Measurements from ENCODE around the gene IRF3.

Gene IRF3

DNA sequence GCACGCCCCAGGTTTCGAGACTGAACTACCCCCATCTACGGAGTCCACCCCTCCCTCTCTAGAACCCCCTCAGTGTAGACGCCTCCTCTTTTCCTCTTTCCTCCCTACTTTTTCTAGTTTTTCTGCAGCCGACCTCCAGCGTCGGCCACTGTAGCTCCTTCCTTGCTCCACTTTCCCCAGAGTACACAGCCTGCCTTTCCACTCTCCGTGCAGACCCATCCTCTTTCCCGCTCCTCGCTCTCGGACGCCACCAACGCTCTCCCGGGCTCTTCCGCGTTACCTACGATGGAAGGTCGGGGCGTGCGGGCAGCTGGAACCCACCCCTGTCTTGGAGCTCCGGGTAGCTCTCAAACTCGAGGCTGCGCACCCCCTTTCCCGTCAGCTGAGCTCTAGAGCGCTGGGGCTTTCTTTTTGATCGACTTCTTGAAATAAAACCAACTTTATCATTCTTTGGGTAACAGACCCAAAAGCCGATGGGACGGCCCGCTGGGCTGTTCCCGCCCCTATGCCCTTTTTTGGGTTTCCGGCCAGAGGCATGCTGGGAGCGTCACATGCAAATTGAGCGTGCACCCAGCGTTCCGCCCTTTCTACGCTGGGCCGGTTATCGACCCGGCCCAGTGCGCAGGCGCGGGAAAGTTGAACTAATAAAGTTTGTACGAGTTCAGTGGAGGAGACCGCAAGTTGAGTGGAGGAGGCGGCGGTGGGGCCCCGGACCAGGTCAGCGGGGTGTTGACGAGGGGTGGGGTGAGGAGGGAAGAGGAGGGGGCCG lies at the start of gene IRF3, which contains the start of gene BCL2L12:
TSS of gene IRF3 (minus strand) at position 507 of the 769 bp plus-strand sequence. CDS start 1,019 bp downstream, outside the sequence.
TSS of gene BCL2L12 (plus strand) at position 583 of the 769 bp plus-strand sequence. CDS start 760 bp downstream, outside the sequence.
- Mint-ChIP-seq H3K4me1 (peaks cover 56% of the 10 kb centered on the region), H3K27ac (peak within 1 kb of the TSS; percentile 97), H3K4me3 (peak within 1 kb of the TSS; percentile 100), H3K27me3 (no peaks in the 10 kb centered on the region), H3K9me3 (no peaks in the 10 kb centered on the region), H3K36me3 (peaks cover 16% of the 10 kb centered on the region)
- peak; percentile 95 for ATAC-seq

DNA sequence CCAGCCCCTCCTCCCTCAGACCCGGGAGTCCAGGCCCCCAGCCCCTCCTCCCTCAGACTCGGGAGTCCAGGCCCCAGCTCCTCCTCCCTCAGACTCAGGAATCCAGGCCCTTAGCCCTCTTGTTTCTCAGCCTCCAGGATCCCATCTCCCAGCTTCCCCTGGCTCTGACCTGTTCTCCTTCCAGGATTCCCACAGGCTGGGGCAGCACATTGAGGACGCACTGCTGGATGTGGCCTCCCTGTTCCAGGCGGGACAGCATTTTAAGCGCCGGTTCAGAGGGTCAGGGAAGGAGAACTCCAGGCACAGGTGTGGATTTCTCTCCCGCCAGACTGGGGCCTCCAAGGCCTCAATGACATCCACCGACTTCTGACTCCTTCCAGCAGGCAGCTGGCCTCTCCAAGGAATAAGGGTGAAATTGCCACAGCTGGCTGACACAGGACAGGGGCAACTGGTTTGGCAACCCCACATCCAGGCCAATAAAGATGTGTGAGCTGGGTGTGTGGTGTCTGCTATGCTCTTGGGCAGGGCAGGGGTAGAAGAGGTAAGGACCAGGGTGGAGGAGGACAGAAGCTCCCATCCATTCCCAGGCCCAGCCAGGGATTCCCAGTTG lies 47.7 kb upstream of the IRF3 start:
- no peak for ATAC-seq
- no peaks in the 10 kb centered on the region for H3K4me1 Mint-ChIP-seq
- no peaks in the 10 kb centered on the region for H3K9me3 Mint-ChIP-seq
- no peak overlapping the region for H3K27ac Mint-ChIP-seq
- H3K4me3 Mint-ChIP-seq = no peak overlapping the region
- peaks cover 39% of the 10 kb centered on the region for H3K27me3 Mint-ChIP-seq
- H3K36me3 Mint-ChIP-seq = peaks cover 5% of the 10 kb centered on the region

DNA sequence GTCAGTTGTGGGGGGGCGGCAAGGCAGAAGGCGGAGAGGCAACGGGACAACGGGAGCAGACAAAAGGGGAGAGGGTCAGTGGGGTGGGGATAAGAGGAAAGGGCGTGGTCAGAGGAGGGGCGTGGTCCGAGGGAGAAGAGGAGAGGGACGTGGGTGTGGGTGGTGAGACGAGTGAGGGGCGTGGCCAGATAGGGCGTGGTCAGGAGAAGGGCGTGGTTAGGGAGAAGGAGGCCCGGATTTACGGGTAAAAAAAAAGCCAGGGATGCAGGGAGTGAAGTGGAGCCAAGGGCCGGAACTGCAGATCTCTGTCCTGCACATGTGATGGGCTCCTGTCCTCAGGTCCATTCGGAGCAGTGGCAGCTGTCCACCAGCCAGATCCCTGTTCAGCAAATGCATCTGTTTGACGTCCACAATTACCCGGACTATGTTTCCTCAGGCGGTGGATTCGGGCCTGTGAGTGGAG lies 46.8 kb upstream of the IRF3 start:
- Mint-ChIP-seq H3K36me3 (peaks cover 5% of the 10 kb centered on the region), H3K27me3 (peaks cover 39% of the 10 kb centered on the region), H3K4me1 (no peaks in the 10 kb centered on the region), H3K4me3 (no peak overlapping the region), H3K27ac (no peak overlapping the region), H3K9me3 (no peaks in the 10 kb centered on the region)
- no peak for ATAC-seq

GRCh38 chr19:49710372-49710951 lies 44.8 kb upstream of the IRF3 start:
- peaks cover 39% of the 10 kb centered on the region for H3K27me3 Mint-ChIP-seq
- H3K4me3 Mint-ChIP-seq = no peak overlapping the region
- H3K4me1 Mint-ChIP-seq = no peaks in the 10 kb centered on the region
- ATAC-seq = no peak
- peaks cover 5% of the 10 kb centered on the region for H3K36me3 Mint-ChIP-seq
- no peaks in the 10 kb centered on the region for H3K9me3 Mint-ChIP-seq
- no peak overlapping the region for H3K27ac Mint-ChIP-seq

- peaks cover 5% of the 10 kb centered on the region for H3K36me3 Mint-ChIP-seq
- no peak overlapping the region for H3K4me3 Mint-ChIP-seq
- peaks cover 32% of the 10 kb centered on the region for H3K27me3 Mint-ChIP-seq
- no peak for ATAC-seq
- no peaks in the 10 kb centered on the region for H3K9me3 Mint-ChIP-seq
- H3K27ac Mint-ChIP-seq = no peak overlapping the region
- no peaks in the 10 kb centered on the region for H3K4me1 Mint-ChIP-seq
These were observed 40.3 kb upstream of the IRF3 start for GRCh38 chr19:49705919-49706318.

GRCh38 chr19:49704888-49705642 lies 39.4 kb upstream of the IRF3 start:
- Mint-ChIP-seq H3K9me3 (no peaks in the 10 kb centered on the region), H3K36me3 (peaks cover 1% of the 10 kb centered on the region), H3K4me3 (no peak overlapping the region), H3K27ac (no peak overlapping the region), H3K27me3 (peaks cover 34% of the 10 kb centered on the region), H3K4me1 (no peaks in the 10 kb centered on the region)
- ATAC-seq = no peak

- peak; percentile 37 for ATAC-seq
- Mint-ChIP-seq H3K4me3 (no peak overlapping the region), H3K36me3 (no peaks in the 10 kb centered on the region), H3K9me3 (no peaks in the 10 kb centered on the region), H3K27ac (no peak overlapping the region), H3K4me1 (no peaks in the 10 kb centered on the region), H3K27me3 (peaks cover 19% of the 10 kb centered on the region)
These were observed 35.7 kb upstream of the IRF3 start for GRCh38 chr19:49701271-49701786.

- peak; percentile 39 for ATAC-seq
- Mint-ChIP-seq H3K36me3 (no peaks in the 10 kb centered on the region), H3K27me3 (peaks cover 19% of the 10 kb centered on the region), H3K4me1 (no peaks in the 10 kb centered on the region), H3K27ac (no peak overlapping the region), H3K4me3 (no peak overlapping the region), H3K9me3 (no peaks in the 10 kb centered on the region)
These were observed 34.9 kb upstream of the IRF3 start for GRCh38 chr19:49700563-49700962.

DNA sequence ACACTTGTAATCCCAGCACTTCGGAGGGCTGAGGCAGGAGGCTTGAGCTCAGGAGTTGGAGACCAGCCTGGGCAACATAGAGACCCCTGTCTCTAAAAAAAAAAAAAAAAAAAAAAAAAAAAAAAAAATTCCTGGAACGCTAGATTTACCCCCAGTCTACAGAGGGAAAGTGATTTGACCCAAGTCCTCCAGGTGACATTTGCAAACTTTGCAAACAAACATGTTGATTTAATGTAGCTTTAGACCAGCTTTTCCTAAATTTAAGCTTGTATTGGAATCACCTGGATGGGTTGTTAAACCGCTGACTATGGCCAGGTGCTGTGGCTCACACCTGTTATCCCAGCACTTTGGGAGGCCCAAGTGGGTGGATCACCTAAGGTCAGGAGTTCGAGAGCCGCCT lies 33.7 kb upstream of the IRF3 start:
- ATAC-seq = no peak
- Mint-ChIP-seq H3K27me3 (peaks cover 19% of the 10 kb centered on the region), H3K9me3 (no peaks in the 10 kb centered on the region), H3K27ac (no peak overlapping the region), H3K4me3 (no peak overlapping the region), H3K36me3 (no peaks in the 10 kb centered on the region), H3K4me1 (no peaks in the 10 kb centered on the region)

DNA sequence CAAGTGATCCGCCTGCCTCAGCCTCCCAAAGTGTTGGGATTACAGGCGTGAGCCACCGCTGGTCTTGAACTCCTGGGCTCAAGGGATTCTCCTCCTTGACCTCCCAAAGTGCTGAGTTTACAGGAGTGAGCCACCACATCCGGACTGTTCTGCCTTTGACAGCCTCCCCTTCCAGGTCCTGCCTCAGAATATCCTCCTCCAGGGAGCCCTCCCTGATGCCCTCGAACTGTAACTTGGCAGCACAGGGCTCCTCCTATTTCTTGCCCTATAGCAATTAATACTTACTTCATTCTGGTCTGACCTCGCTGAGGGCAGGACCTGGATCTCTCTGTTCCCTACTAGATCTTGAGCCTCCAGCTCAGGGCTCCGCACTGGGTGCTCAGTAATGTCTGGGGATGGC lies 31.2 kb upstream of the IRF3 start:
- Mint-ChIP-seq H3K9me3 (no peaks in the 10 kb centered on the region), H3K27me3 (peaks cover 32% of the 10 kb centered on the region), H3K4me3 (no peak overlapping the region), H3K4me1 (no peaks in the 10 kb centered on the region), H3K36me3 (no peaks in the 10 kb centered on the region), H3K27ac (no peak overlapping the region)
- no peak for ATAC-seq

GRCh38 chr19:49696115-49696514 lies 30.5 kb upstream of the IRF3 start:
- H3K9me3 Mint-ChIP-seq = no peaks in the 10 kb centered on the region
- H3K4me3 Mint-ChIP-seq = no peak overlapping the region
- H3K36me3 Mint-ChIP-seq = no peaks in the 10 kb centered on the region
- peaks cover 3% of the 10 kb centered on the region for H3K4me1 Mint-ChIP-seq
- no peak overlapping the region for H3K27ac Mint-ChIP-seq
- peaks cover 31% of the 10 kb centered on the region for H3K27me3 Mint-ChIP-seq
- ATAC-seq = no peak

GRCh38 chr19:49692147-49692506 lies 26.5 kb upstream of the IRF3 start:
- peaks cover 31% of the 10 kb centered on the region for H3K36me3 Mint-ChIP-seq

DNA sequence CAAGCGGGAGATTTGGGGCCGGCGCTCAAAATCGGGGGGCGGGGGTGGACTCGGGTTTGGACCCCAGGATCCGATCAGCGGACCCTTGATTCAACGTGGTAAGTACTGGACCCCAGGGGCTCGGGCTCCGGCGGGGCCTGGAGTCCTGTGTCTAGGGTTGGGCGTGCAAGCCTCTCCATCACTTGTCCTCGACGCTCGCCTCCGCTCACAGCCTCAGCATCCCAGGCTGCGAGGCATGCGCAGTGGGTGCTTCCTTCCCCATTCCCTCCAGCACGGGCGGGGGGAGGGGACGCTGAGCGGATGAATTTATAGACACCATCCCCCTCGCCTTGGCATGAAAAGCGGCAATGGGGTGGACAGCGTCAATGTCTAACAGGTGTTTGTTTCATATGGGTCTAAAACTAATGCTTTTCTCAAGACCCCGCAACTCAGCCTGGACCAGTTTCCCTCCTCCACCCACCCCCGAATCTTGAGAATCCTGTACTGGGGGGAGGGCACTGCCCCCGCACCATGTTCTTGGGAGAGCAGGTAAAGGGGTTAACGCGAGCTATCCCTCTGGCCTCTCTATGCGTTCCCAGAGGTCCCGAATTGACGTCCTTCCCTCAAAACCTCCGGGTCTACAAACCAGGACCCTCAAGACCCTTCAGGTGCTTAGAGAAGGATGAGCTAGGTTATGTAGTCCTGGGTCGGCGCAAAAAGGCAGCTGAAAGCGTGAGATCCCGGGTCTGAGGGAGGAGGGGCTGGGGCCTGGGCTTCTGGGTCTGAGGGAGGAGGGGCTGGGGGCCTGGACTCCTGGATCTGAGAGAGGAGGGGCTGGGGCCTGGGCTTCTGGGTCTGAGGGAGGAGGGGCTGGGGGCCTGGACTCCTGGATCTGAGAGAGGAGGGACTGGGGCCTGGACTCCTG lies 25.8 kb upstream of the IRF3 start:
- ATAC-seq = peak; percentile 34
- peak overlapping the region; percentile 73 for H3K4me3 Mint-ChIP-seq
- H3K36me3 Mint-ChIP-seq = peaks cover 36% of the 10 kb centered on the region
- H3K27me3 Mint-ChIP-seq = peaks cover 41% of the 10 kb centered on the region
- H3K9me3 Mint-ChIP-seq = no peaks in the 10 kb centered on the region
- peaks cover 38% of the 10 kb centered on the region for H3K4me1 Mint-ChIP-seq
- peak overlapping the region; percentile 18 for H3K27ac Mint-ChIP-seq

More at GRCh38 chr19:49692147-49692506, 26.5 kb upstream of the IRF3 start:
- no peaks in the 10 kb centered on the region for H3K9me3 Mint-ChIP-seq
- H3K4me3 Mint-ChIP-seq = no peak overlapping the region
- peaks cover 41% of the 10 kb centered on the region for H3K27me3 Mint-ChIP-seq
- peaks cover 38% of the 10 kb centered on the region for H3K4me1 Mint-ChIP-seq
- no peak for ATAC-seq
- H3K27ac Mint-ChIP-seq = no peak overlapping the region

- Mint-ChIP-seq H3K4me1 (peaks cover 40% of the 10 kb centered on the region), H3K36me3 (peaks cover 39% of the 10 kb centered on the region), H3K4me3 (peak within 1 kb of the TSS; percentile 73), H3K27ac (peak within 1 kb of the TSS; percentile 18), H3K27me3 (peaks cover 41% of the 10 kb centered on the region), H3K9me3 (no peaks in the 10 kb centered on the region)
- peak; percentile 18 for ATAC-seq
These were observed 25.1 kb upstream of the IRF3 start, which contains the start of gene CPT1C for GRCh38 chr19:49690656-49691242. TSS of gene CPT1C (plus strand) at chr19:49691116. CDS start at chr19:49692253, 1,137 bp downstream.
